Transverse colon (tissue), 4 donors: ENCODE measurements around the gene CELF4.

ENCODE experiments used
- CTCF ChIP-seq, 5 experiments: fragments of 200-600 bp in 3 of 5; fragments of 450-650 bp in 2 of 5; sonication (generic) in 3 of 5; IDR thresholded peaks; 1 replicate in 2 of 5; 2 replicates in 3 of 5; pipeline ENCODE4 v1.5.1; 2016 to 2017; ENCODE audit warnings: antibody characterized with exemption in 5 of 5, inconsistent platforms in 3 of 5, mild to moderate bottlenecking in 2 of 5, moderate library complexity in 1 of 5
- EP300 ChIP-seq: sonication (generic); formaldehyde crosslinking; IDR thresholded peaks from one replicate; pipeline ENCODE4 v1.6.1; 2017; ENCODE audit warnings: antibody characterized with exemption, low read depth
- POLR2AphosphoS5 ChIP-seq, 3 donors: sonication (generic); formaldehyde crosslinking; IDR thresholded peaks; one replicate each; pipeline ENCODE4 v1.6.1; 2016; ENCODE audit warnings: antibody characterized with exemption in 3 of 3

DNA sequence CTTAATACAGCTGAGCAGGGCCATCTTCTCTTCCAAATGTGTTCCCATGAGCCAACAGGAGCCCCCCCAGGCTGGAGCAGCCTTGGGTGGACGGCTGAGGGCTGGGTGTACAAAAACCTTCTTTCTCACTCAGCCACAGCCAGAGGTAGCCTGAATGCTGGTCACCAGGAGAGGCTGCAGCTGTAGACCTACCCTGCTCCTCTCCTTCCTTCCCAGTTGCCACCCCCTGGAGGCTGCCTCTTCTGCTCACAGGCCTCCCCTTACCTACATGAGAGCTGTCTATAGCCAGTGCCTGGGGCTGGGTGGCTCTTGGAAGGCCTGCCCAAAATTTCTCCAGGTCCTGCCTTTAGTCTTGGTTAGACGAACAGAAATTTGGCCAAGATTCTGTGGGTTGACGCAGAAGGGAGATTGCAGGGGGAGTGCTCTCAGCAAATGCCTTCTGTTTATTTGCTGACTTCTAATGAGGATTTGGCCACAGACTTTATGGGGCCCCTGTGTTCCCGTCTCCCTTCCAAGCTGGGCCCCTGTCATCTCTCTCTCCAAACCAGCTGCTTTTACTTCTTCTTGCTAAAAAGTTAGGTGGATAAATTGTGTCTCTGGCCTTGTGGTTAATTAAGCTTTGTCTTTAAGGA is 18.3 kb downstream of the CELF4 start:
- TF ChIP-seq POLR2AphosphoS5 (IDR thresholded peaks at IDR 0.05) = no peak
- no peak for TF ChIP-seq CTCF (IDR thresholded peaks at IDR 0.05)
- no peak for TF ChIP-seq EP300
